Measurements from ENCODE around the gene TMEM170A.
"Not testable (repeated sequence)": the region's sequence is repeated elsewhere in the genome, so short reads cannot be mapped to it uniquely, and the experiment has no call there.

The TMEM170A gene

GRCh38 chr16:75464122-75464918 lies at the start of gene TMEM170A:
TMEM170A (minus strand) TSS chr16:75464689; CDS start chr16:75464600, 89 bp downstream.
- POLR2A ChIA-PET, result interaction anchor here (0.6 to 1.5 kb wide), 2 partner anchors 53 to 265 kb away, joined by 3 read pairs; no protein-coding TSS in a partner anchor
- peak; percentile 85 for DNase-seq (ENCODE audit: low read depth, low spot score)

GRCh38 chr16:75506574-75506973 lies 42.1 kb upstream of the TMEM170A start:
- TF ChIP-seq CTCF (IDR thresholded peaks at IDR 0.05; ENCODE audit: insufficient read depth, low read length, missing control alignments), result no peak
- POLR2A ChIA-PET, result interaction anchor here (2.1 kb wide), 1 partner anchor 10 kb away, joined by 8 read pairs; no protein-coding TSS in a partner anchor

More at GRCh38 chr16:75464122-75464918, at the start of gene TMEM170A:
- CTCF ChIA-PET, result interaction anchor here (0.7 to 5.5 kb wide), 57 partner anchors 10 to 354 kb away, joined by 3 to 70 read pairs (median 6); partner anchors contain the start of genes ADAT1, CFDP1, GABARAPL2 and KARS1
- H3K4me3 ChIP-seq (ENCODE audit: low read depth, low read length), result peak within 1 kb of the TSS; percentile 85
- peak; percentile 99 for TF ChIP-seq CTCF (IDR thresholded peaks at IDR 0.05; ENCODE audit: insufficient read depth, low read length, missing control alignments)

GRCh38 chr16:75506107-75506506 lies 41.6 kb upstream of the TMEM170A start:
- TF ChIP-seq CTCF (IDR thresholded peaks at IDR 0.05; ENCODE audit: insufficient read depth, low read length, missing control alignments), result no peak
- no peak overlapping the region for H3K4me3 ChIP-seq (ENCODE audit: low read depth, low read length)
- CTCF ChIA-PET, result interaction anchor here (1.1 to 1.2 kb wide), 2 partner anchors 11 to 41 kb away, joined by 3 to 15 read pairs; no protein-coding TSS in a partner anchor
- DNase-seq (ENCODE audit: low read depth, low spot score), result no peak
- POLR2A ChIA-PET, result interaction anchor here (2.1 kb wide), 1 partner anchor 11 kb away, joined by 8 read pairs; no protein-coding TSS in a partner anchor

More at GRCh38 chr16:75506574-75506973, 42.1 kb upstream of the TMEM170A start:
- no peak overlapping the region for H3K4me3 ChIP-seq (ENCODE audit: low read depth, low read length)
- CTCF ChIA-PET, result interaction anchor here (1.2 kb wide), 1 partner anchor 41 kb away, joined by 3 read pairs; no protein-coding TSS in a partner anchor
- no peak for DNase-seq (ENCODE audit: low read depth, low spot score)

GRCh38 chr16:75503801-75504200 lies 39.3 kb upstream of the TMEM170A start:
- no peak for DNase-seq (ENCODE audit: low read depth, low spot score)
- POLR2A ChIA-PET, result no interaction called here
- TF ChIP-seq CTCF (IDR thresholded peaks at IDR 0.05; ENCODE audit: insufficient read depth, low read length, missing control alignments), result no peak
- no peak overlapping the region for H3K4me3 ChIP-seq (ENCODE audit: low read depth, low read length)
- CTCF ChIA-PET, result interaction anchor here (1.3 to 2.6 kb wide), 3 partner anchors 10 to 305 kb away, joined by 3 to 15 read pairs (median 3); no protein-coding TSS in a partner anchor

- no peak for DNase-seq (ENCODE audit: low read depth, low spot score)
- H3K4me3 ChIP-seq (ENCODE audit: low read depth, low read length), result no peak overlapping the region
- ChIA-PET CTCF (interaction anchor here (0.6 to 2.6 kb wide), 4 partner anchors 9 to 759 kb away, joined by 3 to 15 read pairs (median 3); no protein-coding TSS in a partner anchor), POLR2A (no interaction called here)
- no peak for TF ChIP-seq CTCF (IDR thresholded peaks at IDR 0.05; ENCODE audit: insufficient read depth, low read length, missing control alignments)
These were observed 38.6 kb upstream of the TMEM170A start for GRCh38 chr16:75502916-75503605.

GRCh38 chr16:75501820-75502219 lies 37.3 kb upstream of the TMEM170A start:
- DNase-seq (ENCODE audit: low read depth, low spot score); POLR2A ChIA-PET; H3K4me3 ChIP-seq (ENCODE audit: low read depth, low read length): not testable (repeated sequence)
- CTCF ChIA-PET, result interaction anchor here (1.3 to 2.0 kb wide), 2 partner anchors 31 to 37 kb away, joined by 4 to 6 read pairs; no protein-coding TSS in a partner anchor
